TTC549 (cell line): Measurements from ENCODE around the gene NINJ1.

Source experiments
- FAIRE-seq: peaks from 2 replicates; lab custom pipeline; 2012; peaks lifted over from hg19 to GRCh38; lab: Jason Lieb, UNC

The NINJ1 gene

DNA sequence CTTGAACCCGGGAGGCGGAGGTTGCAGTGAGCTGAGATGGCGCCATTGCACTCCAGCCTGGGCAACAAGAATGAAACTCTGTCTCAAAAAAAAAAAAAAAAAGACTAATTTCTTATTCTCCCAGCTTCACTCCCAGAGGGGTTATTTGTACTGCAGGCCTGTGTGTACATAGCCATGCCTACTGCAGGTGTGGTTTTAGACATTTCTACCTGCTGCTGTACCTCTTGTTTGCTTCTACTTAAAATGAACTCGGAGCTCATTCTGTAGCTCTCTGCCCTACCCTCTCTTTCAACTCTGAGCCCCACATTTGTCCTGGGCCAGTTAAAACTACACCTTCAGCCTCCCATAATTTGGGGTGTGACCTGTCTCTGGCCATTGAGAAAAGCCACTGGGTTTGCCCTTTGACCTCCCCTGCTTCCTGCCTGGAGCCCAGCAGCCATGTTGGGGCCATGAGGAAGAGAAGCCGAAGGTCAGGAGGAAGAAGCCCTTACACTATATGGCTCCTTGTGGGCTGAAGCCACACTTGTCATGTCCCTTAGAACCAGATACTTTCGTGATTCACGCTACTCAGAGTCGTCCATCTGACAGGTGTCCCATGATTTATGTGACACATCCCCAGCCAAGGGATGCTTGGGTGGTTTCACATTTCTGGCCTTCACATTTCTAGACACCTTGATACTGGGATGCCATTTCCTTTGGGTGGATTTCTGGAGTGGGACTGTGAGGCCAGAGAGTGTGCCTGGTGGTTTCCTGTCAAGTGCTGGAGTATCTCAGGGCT lies 47.4 kb downstream of the NINJ1 start:
- no peak for FAIRE-seq

DNA sequence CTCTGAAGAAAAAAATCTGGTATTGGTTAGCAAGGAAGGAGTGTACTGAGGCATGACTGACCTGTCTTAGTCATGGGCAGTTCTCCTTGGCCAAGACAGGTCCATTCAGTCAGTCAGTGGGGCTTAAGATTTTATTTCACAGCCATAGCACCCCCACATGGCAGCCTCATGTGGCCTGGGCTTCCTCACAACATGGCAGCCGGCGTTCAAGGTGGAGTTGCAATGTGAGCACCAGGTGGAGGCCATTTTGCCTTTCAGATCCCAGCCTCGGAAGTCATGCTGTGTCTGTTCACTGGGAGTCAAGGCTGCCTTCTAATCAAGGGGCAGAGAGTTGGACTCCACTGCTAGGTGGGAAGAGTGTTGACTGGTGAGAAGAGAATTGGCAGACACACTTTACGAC lies 48.4 kb downstream of the NINJ1 start:
- no peak for FAIRE-seq

DNA sequence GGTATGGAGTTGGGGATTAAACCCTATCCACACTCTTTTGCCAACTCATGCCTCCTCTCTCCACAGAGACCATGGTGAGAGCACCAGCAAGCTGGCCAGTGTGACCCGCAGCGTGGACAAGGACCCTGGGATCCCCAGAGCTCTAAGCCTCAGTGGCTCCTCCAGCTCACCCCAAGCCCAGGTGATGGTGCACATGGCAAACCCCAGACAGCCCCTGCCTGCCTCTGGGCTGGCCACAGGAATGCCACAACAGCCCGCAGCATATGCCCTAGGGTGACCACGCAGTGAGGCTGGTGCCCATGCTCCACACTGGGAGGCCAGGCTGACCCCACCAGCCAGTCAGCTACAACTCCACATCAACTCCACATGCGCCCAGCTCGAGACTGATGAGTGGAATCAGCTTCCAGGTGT lies 49.6 kb downstream of the NINJ1 start:
- no peak for FAIRE-seq

DNA sequence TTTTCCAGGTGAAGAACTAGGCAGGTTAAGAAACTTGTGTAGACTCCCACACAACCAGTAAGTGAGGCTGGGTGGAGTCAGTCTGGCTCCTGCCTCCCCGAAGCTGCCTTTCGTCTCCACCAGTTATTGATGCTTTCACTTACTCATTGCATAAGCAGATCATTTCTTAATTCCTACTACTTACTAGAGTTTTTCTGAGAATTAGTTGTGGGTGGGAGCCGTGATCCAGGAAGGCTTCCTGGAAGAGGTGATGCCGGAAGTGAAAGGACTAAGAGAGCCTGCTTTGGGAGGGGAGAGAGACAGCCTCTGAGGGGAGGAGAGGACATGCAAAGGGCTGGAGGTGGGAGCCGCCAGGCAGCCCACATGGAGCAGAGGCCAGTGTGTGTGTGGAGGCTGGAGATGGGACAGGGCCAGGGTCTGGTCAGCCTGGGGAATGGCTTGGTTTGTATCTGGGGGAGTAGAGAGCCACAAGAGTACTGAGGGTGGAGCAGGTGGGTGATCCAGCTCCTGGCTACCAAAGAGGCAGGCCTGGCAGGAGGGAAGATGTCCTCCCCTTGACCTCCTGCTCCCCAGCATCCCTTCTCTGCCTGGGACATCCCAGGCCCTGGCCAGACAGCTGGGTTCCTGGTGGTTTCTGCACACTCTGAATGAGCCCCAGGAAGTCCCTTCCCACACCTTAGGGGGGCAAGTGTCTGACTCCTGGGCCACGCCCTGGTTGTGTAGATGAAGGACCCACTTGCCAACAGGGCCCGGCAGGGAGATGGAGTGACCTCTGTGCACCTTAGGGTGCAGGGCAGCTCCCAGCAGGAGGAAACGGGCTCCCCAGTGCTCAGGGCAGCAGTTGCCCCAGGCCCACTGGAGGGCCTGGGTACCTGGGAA lies 50.2 kb downstream of the NINJ1 start:
- no peak for FAIRE-seq

DNA sequence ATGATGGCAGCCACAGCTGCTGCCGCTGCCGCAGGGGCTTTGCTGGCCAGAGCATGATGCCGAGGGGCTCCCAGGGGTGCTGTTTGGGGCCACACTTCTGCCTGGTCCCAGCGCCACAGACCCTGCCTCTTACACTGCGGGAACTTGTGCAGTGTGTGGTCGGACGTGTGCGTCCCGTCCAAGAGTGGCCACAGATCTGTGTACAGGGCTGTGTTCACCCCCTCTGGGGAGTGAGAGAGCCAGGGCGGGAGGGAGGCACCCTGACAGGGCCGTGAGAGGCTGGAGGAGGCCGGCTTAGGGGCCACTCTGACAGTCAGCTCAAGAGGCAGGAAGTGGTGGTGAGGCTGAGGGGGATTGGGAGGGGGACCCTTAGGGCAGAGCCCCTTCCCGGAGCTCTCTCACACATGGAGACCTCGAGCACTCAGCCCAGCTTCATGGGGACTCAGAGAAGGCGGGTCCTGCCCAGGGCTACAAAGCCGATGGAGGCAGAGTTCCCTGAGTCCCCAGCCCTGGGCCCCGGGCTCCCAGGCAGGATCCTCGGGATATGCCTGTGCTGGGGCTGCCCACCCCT lies 51.1 kb downstream of the NINJ1 start:
- FAIRE-seq = no peak

DNA sequence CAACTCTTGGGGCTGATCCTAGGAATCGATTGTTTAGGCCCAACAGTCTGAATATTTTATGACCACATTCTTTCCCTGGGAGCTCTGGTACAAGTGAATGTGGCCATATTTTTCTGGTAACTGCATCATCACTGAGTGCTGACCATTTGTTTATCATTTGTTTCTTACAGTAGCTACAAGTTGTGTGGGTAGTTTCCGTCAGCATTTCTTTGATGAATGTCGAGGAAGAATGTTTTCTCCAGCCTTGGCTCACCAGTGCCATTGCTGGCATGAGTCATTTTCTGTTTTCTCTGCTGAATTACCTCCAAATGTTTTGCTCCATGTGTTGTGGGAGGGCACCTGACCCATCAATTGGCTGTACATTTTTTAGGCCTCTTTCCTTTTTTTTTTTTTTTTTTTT lies 52.1 kb downstream of the NINJ1 start:
- FAIRE-seq = no peak

DNA sequence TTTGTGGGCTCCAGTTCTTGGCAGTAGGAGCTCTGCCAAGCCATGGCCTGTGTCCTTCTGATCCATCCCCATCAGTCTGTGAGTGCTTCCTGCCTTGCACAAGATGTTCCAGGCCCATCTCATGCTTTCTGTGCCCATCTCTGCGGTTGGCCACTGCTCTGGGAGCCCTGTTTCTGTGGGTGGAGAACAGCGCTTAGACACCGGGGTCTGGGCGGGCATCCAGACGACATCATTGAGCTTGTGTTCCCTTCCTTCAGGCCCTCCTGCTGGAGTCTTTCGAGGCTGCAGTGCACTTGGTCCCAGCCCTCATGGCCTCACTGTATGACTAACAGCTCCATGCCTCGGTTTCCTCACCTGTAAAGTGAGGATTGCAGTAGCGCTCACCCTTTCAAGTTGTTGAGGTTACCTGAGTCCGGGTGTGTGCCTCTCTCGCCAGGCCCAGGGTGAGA lies 52.9 kb downstream of the NINJ1 start:
- no peak for FAIRE-seq

DNA sequence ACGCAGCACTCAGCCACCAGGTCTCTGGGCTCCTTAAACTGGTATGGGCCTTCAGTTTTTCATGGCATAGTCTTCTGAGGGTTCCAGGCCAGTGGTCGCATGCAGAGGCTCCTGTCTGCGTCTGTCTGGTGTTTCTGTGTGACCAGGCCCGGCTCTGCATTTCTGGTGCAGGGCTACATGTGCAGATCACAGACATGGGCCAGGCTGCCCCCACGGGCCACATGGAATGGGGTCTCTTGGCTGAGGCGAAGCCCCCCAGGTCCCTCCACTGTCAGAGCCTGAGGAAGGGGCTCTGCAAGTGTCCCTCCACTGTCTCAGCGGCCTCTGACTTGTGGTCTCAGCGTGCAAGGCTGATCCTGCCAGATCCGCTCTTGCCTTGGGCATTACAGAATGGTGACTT lies 53.6 kb downstream of the NINJ1 start:
- no peak for FAIRE-seq

DNA sequence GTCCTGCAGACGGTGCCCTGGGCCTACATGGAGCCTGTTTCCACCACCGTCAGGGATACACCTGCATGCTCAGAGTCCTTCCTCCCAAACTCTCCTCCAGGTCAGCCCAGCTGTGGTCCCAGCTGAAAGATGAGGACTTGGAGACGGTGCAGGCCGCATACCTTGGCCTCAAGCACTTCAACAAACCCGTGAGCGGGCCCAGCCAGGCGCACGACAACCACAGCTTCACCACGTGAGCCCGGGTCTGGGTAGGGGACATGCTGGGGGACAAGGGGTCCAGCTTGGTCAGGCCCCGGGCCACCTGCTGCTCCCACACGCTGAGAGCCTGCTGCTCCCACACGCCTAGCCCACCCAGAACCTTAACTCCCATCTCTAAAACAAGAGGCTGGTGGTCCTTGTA lies 54.7 kb downstream of the NINJ1 start:
- FAIRE-seq = no peak

DNA sequence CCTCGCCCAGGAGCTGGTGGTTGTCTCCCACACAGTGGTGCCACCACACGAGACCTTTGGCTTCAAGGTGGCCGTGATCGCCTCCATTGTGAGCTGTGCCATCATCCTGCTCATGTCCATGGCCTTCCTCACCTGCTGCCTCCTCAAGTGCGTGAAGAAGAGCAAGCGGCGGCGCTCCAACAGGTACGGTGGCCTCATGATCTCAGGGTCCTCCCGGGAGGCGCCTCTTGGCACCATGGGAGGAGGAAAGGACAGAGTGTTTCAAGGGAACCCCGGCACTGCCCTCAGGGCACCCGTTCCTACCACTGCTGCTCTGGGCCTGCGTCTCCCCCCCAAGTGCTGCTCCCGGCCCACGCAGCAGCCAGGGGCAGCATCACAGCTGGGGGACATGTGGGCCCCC lies 56.2 kb downstream of the NINJ1 start:
- no peak for FAIRE-seq

DNA sequence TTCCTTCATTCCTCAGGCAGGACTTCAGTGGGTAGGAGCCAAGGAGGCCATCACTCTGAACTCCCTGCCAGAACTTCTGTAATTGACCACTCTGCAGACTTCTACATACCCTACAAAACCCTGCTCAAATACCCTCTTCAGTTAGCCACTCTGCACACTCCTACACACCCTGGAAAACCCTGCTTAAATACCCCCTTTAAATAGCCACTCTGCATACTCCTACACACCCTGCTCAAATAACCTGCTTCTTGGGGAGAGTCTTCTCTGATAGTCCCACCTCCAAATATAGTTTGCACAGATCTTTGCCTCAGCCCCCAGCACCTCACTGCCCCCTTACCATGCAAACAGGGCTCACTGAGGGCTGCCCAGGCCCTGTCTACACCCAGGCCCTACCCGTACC lies 56.7 kb downstream of the NINJ1 start:
- FAIRE-seq = no peak

DNA sequence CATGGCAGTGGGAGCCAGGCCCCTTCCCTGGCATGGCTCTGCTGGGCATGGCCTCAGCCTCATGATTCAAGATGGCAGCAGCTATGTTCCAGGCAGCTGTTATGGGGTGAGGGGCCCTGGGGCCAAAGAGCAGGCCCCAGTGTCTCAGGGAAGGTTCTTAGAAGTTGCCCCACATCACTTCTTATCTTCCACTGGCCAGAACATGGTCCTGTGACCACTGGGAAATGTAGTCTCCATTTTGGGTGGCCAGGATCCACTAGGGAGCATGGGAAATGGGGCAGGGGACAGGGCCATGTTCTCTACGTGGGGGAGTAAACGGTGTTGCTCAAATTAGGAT lies 57.3 kb downstream of the NINJ1 start:
- no peak for FAIRE-seq

DNA sequence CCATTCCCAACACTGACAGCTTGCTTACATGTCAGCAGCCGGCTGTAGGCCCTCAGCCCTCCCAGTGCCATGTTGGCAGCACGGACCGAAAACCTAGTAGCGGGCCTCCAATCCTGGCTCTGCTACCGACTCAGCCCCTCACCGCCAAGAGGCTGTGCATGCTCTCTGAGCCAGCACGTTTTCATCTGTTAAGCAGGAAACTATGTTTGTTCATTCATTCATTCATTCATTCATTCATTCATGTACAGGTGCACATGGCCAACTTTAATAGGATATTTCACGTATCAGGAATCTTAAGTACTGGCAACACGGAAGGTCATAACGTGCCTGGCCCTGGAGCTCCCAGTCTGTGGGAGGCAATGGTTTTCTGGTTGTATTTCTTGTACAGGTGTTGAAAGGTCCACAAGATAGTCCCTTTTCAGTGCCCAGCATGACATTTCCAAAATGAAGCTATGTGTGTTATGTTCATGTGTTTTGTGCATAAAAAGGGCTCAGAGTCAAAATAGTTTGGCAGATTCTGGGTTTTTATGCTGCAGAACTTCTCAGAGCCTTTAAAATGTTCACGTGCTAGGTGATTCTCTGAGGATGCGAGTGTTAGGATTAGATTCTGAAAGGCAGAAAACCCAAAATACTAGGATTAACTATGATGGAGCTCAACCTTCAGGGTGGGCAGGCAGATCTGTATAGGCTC lies 57.8 kb downstream of the NINJ1 start:
- no peak for FAIRE-seq

DNA sequence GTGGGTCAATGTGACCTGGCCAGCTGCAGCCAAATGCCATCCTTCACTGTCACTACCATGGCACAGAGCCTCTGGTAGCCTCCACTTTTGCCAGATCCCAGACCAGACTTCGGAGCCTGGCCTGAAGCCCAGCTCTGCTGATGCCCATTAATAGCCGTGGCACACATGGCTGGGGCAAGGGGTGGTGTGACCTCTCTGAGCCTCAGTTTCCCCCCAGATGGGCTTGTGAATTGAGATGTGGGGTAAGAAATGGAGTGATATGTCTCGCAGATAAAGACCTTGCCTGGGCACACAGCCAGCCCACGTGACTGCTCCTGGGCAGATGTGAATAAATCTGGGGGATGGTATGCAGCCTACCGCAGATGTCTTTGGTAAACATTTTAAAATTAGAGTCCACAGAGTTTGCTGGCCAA lies 61.7 kb downstream of the NINJ1 start:
- no peak for FAIRE-seq
